Activated CD4-positive, alpha-beta T cell treated with anti-CD3 and anti-CD28 coated beads, Interleukin-2, Interleukin-6, amounts not matched to agents 100 ng/mL and 50 ng/mL, durations not matched to agents 16 hours and 8 hours (primary cell): Measurements from ENCODE around the gene SNX1.
"Not testable (repeated sequence)": the region's sequence is repeated elsewhere in the genome, so short reads cannot be mapped to it uniquely, and the experiment has no call there.

Experiments
- DNase-seq: peaks from one replicate; pipeline ENCODE4 v3.0.0-alpha.2; 2020

The SNX1 gene

GRCh38 chr15:64082757-64083156 is 13.0 kb upstream of the SNX1 start:
- no peak for DNase-seq

- no peak for DNase-seq
Observed at GRCh38 chr15:64089543-64090280, 6.1 kb upstream of the SNX1 start.

- no peak for DNase-seq
Observed at GRCh38 chr15:64090527-64090926, 5.3 kb upstream of the SNX1 start.

GRCh38 chr15:64092075-64092820 is 3.5 kb upstream of the SNX1 start:
- DNase-seq: peak; percentile 31

- DNase-seq: peak; percentile 65
Observed at GRCh38 chr15:64092864-64093626, 2.7 kb upstream of the SNX1 start.

- DNase-seq: peak; percentile 98
Observed at GRCh38 chr15:64093627-64094417, 2.0 kb upstream of the SNX1 start, which contains the start of gene CIAO2A. CIAO2A (minus strand) TSS chr15:64093838; CDS start chr15:64093768, 70 bp downstream.

GRCh38 chr15:64095431-64095794 is 369 bp upstream of the SNX1 start:
- no peak for DNase-seq

- peak; percentile 31 for DNase-seq
Observed at GRCh38 chr15:64096668-64097384, 1.0 kb downstream of the SNX1 start.

GRCh38 chr15:64099379-64099778 is 3.6 kb downstream of the SNX1 start:
- no peak for DNase-seq

GRCh38 chr15:64100958-64101357 is 5.2 kb downstream of the SNX1 start:
- DNase-seq: no peak

- no peak for DNase-seq
Observed at GRCh38 chr15:64102497-64102896, 6.7 kb downstream of the SNX1 start.

- no peak for DNase-seq
Observed at GRCh38 chr15:64105113-64105704, 9.4 kb downstream of the SNX1 start.

GRCh38 chr15:64107337-64107736 is 11.6 kb downstream of the SNX1 start:
- DNase-seq: no peak

GRCh38 chr15:64110108-64110701 is 14.4 kb downstream of the SNX1 start:
- not testable (repeated sequence) for DNase-seq

GRCh38 chr15:64110950-64111678 is 15.3 kb downstream of the SNX1 start:
- DNase-seq: peak; percentile 49

- DNase-seq: no peak
Observed at GRCh38 chr15:64111679-64112050, 15.9 kb downstream of the SNX1 start.

- no peak for DNase-seq
Observed at GRCh38 chr15:64112073-64112772, 16.4 kb downstream of the SNX1 start.

- peak; percentile 52 for DNase-seq
Observed at GRCh38 chr15:64112904-64113303, 17.1 kb downstream of the SNX1 start.

- no peak for DNase-seq
Observed at GRCh38 chr15:64117759-64118487, 22.1 kb downstream of the SNX1 start.
